Activated naive CD4-positive, alpha-beta T cell treated with anti-CD3 and anti-CD28 coated beads for 36 hours (primary cell): Measurements from ENCODE around the gene TMEM229A. TPM values are rescaled to one million over a fixed set of nuclear protein-coding genes. Genes with fewer than 3 reads are reported as not detected.

Experiments
- CTCF ChIA-PET: fragments of 350-600 bp; sonication (Branson Sonifier 250); formaldehyde crosslinking; loops from one replicate; lab custom pipeline; 2021; ENCODE audit warnings: antibody characterized with exemption; lab: Charles Lee
- DNase-seq: peaks from one replicate; pipeline ENCODE4 v3.0.0-alpha.2; 2020
- H3K27ac Mint-ChIP-seq: one replicate; pipeline ENCODE4 v1.8.0; 2021; ENCODE audit warnings: mild to moderate bottlenecking, mixed read lengths
- H3K27me3 Mint-ChIP-seq: one replicate; pipeline ENCODE4 v1.8.0; 2021; ENCODE audit warnings: low read depth, mixed read lengths
- H3K36me3 Mint-ChIP-seq: one replicate; pipeline ENCODE4 v1.8.0; 2021; ENCODE audit warnings: low read depth, mixed read lengths
- H3K4me1 Mint-ChIP-seq: one replicate; pipeline ENCODE4 v1.8.0; 2021; ENCODE audit warnings: low read depth, mixed read lengths
- H3K4me3 Mint-ChIP-seq: one replicate; pipeline ENCODE4 v1.8.0; 2021; ENCODE audit warnings: mild to moderate bottlenecking, moderate library complexity, mixed read lengths
- H3K9me3 Mint-ChIP-seq: one replicate; pipeline ENCODE4 v1.8.0; 2021; ENCODE audit warnings: mixed read lengths
- intact Hi-C: fragments of 100-400 bp; cut with micrococcal nuclease; formaldehyde crosslinking; loops from one replicate; pipeline ENCODE4 v1.15.1; 2023
- total RNA-seq, 2 experiments: library from RNA; stranded (reverse); gene quantifications; one replicate each; pipeline ENCODE4 v1.2.3, GENCODE V29; 2021

TMEM229A gene
- total RNA-seq, 2 experiments from 2014 or later, result not detected

DNA sequence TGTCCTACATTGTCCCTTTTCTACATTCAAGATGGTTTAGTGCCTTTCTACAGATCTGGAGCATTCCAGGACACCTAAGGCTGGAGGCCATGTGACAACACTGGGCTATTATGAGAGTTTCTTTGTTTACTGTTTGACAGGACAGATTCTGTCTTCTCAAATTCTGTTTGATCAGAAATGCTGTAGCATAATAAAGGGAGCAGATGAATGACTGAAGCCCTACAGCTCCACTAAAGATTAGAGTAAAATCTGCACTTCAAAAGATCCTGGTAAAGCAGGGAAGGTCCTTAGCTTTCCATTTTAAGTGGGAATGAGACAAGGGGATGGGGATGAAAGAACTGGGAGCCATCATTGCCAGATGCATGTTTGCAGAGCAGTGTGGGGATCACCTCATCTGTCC, 38.4 kb downstream of the TMEM229A start:
- no peak for DNase-seq
- no peaks in the 10 kb centered on the region for H3K36me3 Mint-ChIP-seq
- H3K4me1 Mint-ChIP-seq, result no peaks in the 10 kb centered on the region
- H3K27ac Mint-ChIP-seq, result no peak overlapping the region
- peaks cover 2% of the 10 kb centered on the region for H3K27me3 Mint-ChIP-seq
- intact Hi-C loops, result no loop called here
- H3K9me3 Mint-ChIP-seq, result no peaks in the 10 kb centered on the region
- no peak overlapping the region for H3K4me3 Mint-ChIP-seq
- CTCF ChIA-PET, result no interaction called here

DNA sequence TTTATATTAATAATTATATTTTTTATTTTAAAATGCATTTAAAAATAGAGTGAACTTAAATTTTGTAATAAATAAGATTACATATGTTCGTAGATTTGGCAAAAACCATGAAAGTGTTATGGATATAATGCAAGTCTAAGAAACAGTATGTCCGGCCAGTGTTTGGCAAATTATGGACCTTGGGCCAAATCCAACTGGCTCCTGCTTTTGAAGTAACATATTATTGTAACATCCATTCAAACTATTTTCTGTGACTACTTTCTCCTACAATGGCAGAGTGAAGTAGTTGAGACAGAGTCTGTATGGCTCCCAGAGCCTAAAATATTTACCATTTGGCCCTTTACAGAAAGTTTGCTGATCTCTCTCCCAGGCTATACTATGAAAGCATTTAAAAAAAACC, 38.9 kb downstream of the TMEM229A start:
- Mint-ChIP-seq H3K36me3 (no peaks in the 10 kb centered on the region), H3K4me1 (no peaks in the 10 kb centered on the region), H3K27me3 (peaks cover 4% of the 10 kb centered on the region), H3K4me3 (no peak overlapping the region), H3K9me3 (no peaks in the 10 kb centered on the region), H3K27ac (no peak overlapping the region)
- no peak for DNase-seq
- intact Hi-C loops, result no loop called here
- CTCF ChIA-PET, result no interaction called here

DNA sequence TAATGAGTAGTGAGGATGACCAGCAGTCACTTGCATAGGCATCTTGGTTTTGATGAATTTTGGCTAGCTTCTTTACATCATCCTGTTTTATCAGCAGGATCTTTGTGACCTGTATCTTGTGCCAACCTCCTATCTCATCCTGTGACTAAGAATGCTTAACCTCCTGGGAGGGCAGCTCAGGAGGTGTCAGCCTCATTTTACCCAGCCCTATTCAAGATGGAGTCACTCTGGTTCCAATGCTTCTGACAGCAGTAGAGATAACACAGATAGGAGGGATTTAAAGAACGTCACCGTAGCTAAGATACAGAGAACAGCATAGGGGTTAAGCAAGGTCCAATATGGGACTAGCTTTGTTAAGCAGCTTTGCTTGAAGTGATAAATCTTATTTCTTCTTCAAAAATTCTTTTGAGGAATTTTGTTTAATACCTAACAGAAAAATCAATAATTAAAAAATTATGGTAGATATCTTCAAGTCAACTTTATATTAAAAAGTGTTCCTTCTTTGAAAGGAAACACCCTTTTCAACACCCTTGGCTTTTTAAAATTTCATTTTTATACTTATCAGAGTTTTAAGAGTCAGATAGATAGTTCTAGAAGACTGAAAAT, 39.9 kb downstream of the TMEM229A start:
- H3K4me3 Mint-ChIP-seq, result no peak overlapping the region
- H3K36me3 Mint-ChIP-seq, result no peaks in the 10 kb centered on the region
- DNase-seq, result no peak
- no peak overlapping the region for H3K27ac Mint-ChIP-seq
- H3K27me3 Mint-ChIP-seq, result peaks cover 4% of the 10 kb centered on the region
- CTCF ChIA-PET, result no interaction called here
- no peaks in the 10 kb centered on the region for H3K9me3 Mint-ChIP-seq
- intact Hi-C loops, result no loop called here
- H3K4me1 Mint-ChIP-seq, result no peaks in the 10 kb centered on the region

DNA sequence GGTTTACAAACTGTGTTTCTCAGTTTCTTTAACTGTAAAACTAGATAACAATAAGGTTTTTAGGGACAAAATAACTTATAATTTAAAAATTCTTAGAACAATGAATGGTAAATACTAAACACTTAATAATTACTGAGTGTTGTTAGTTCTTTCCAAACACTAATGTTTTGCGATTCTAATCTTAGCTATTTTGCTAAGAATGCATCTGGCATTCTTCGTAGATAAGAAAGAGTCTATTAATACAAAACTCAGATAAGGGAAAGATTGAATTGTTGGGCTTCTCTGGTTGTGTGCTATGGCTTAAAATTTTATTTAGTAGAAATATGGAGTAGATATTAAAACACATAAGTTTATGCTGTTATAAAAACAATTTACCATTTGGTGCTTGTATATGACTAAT, 45.4 kb downstream of the TMEM229A start:
- intact Hi-C loops, result no loop called here
- no peak for DNase-seq
- Mint-ChIP-seq H3K36me3 (no peaks in the 10 kb centered on the region), H3K27me3 (peaks cover 2% of the 10 kb centered on the region), H3K4me1 (no peaks in the 10 kb centered on the region), H3K9me3 (peaks cover 2% of the 10 kb centered on the region), H3K4me3 (no peak overlapping the region), H3K27ac (no peak overlapping the region)
- CTCF ChIA-PET, result no interaction called here

Other genes starting within 250 kb of the TMEM229A start
- not detected for gene HYAL4, start 187.9 kb downstream of the TMEM229A start, total RNA-seq
- gene SPAM1, start 107.8 kb downstream of the TMEM229A start, total RNA-seq, result not detected